ENCODE results near the gene CXXC5. TPM values are rescaled to one million over a fixed set of nuclear protein-coding genes. Genes with fewer than 3 reads are reported as not detected.
A peak's percentile ranks its signal among the peaks of the same experiment; 100 is the strongest.
"Not testable (repeated sequence)": the region's sequence is repeated elsewhere in the genome, so short reads cannot be mapped to it uniquely, and the experiment has no call there.

Gene CXXC5
- polyA plus RNA-seq, 12 donors: 66.4 to 118 (median 79.4) TPM; not detected in 1

- no peak for DNase-seq
These were observed 60.3 kb downstream of the CXXC5 start for GRCh38 chr5:139708434-139708861.

GRCh38 chr5:139708877-139709581 is 60.9 kb downstream of the CXXC5 start:
- DNase-seq: no peak

GRCh38 chr5:139709582-139710318 is 61.6 kb downstream of the CXXC5 start:
- DNase-seq: no peak

- peak; percentile 40 for DNase-seq
These were observed 62.3 kb downstream of the CXXC5 start for GRCh38 chr5:139710319-139711066.

- no peak for DNase-seq
These were observed 63.1 kb downstream of the CXXC5 start for GRCh38 chr5:139711067-139711905.

GRCh38 chr5:139711906-139712224 is 63.7 kb downstream of the CXXC5 start:
- DNase-seq: no peak

- no peak for DNase-seq
These were observed 64.3 kb downstream of the CXXC5 start for GRCh38 chr5:139712412-139712811.

GRCh38 chr5:139713898-139714297 is 65.7 kb downstream of the CXXC5 start:
- not testable (repeated sequence) for DNase-seq

GRCh38 chr5:139717221-139717620 is 69.1 kb downstream of the CXXC5 start:
- no peak for DNase-seq

- DNase-seq: not testable (repeated sequence)
These were observed 70.3 kb downstream of the CXXC5 start for GRCh38 chr5:139718403-139718802.

- not testable (repeated sequence) for DNase-seq
These were observed 71.8 kb downstream of the CXXC5 start for GRCh38 chr5:139719970-139720369.

GRCh38 chr5:139723986-139724587 is 75.9 kb downstream of the CXXC5 start:
- DNase-seq: no peak

- no peak for DNase-seq
These were observed 77.1 kb downstream of the CXXC5 start for GRCh38 chr5:139725073-139725830.

- no peak for DNase-seq
These were observed 78.1 kb downstream of the CXXC5 start for GRCh38 chr5:139726248-139726647.

- not testable (repeated sequence) for DNase-seq
These were observed 79.5 kb downstream of the CXXC5 start for GRCh38 chr5:139727615-139728014.

- no peak for DNase-seq
These were observed 83.1 kb downstream of the CXXC5 start for GRCh38 chr5:139731281-139731680.

- no peak for DNase-seq
These were observed 83.9 kb downstream of the CXXC5 start for GRCh38 chr5:139732019-139732418.

- no peak for DNase-seq
These were observed 85.0 kb downstream of the CXXC5 start for GRCh38 chr5:139733010-139733688.
